Gastrocnemius medialis (tissue), 4 donors: Measurements from ENCODE around the gene TFAP2A.

ENCODE experiments used
- POLR2A ChIP-seq, 2 donors: fragments of 450-650 bp; IDR thresholded peaks; one replicate each; pipeline ENCODE4 v1.6.1; 2017; ENCODE audit warnings: antibody characterized with exemption in 2 of 2, mild to moderate bottlenecking in 2 of 2, moderate library complexity in 2 of 2
- TF ChIP-seq, protein P1 (sequence below), 5 experiments: fragments of 450-650 bp in 3 of 5; fragments of 200-600 bp in 2 of 5; sonication (generic) in 2 of 5; IDR thresholded peaks in 4 of 5; conservative IDR thresholded peaks in 1 of 5; 1 replicate in 4 of 5; 2 replicates in 1 of 5; pipeline ENCODE4 v1.5.1; 2016 to 2019; ENCODE audit warnings: antibody characterized with exemption in 5 of 5, mild to moderate bottlenecking in 3 of 5, moderate library complexity in 3 of 5

GRCh38 chr6:10421921-10422736 is 7.3 kb upstream of the TFAP2A start:
- TF ChIP-seq, protein P1, sequence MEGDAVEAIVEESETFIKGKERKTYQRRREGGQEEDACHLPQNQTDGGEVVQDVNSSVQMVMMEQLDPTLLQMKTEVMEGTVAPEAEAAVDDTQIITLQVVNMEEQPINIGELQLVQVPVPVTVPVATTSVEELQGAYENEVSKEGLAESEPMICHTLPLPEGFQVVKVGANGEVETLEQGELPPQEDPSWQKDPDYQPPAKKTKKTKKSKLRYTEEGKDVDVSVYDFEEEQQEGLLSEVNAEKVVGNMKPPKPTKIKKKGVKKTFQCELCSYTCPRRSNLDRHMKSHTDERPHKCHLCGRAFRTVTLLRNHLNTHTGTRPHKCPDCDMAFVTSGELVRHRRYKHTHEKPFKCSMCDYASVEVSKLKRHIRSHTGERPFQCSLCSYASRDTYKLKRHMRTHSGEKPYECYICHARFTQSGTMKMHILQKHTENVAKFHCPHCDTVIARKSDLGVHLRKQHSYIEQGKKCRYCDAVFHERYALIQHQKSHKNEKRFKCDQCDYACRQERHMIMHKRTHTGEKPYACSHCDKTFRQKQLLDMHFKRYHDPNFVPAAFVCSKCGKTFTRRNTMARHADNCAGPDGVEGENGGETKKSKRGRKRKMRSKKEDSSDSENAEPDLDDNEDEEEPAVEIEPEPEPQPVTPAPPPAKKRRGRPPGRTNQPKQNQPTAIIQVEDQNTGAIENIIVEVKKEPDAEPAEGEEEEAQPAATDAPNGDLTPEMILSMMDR (IDR thresholded peaks at IDR 0.05 in 4 of 5, conservative IDR thresholded peaks at IDR 0.05 in 1 of 5): no peak
- TF ChIP-seq POLR2A (IDR thresholded peaks at IDR 0.05): no peak
